NB4 (cell line): ENCODE measurements around the gene TRIM67.

Source experiments
- TF ChIP-seq, protein P1 (sequence below): IDR thresholded peaks from one replicate; pipeline ENCODE4 v1.5.1; 2012; ENCODE audit warnings: low read depth, low read length
- TF ChIP-seq, protein P2 (sequence below): IDR thresholded peaks from 2 replicates; pipeline ENCODE4 v1.6.1; 2011; ENCODE audit warnings: low read depth, low read length

- TF ChIP-seq, protein P1, sequence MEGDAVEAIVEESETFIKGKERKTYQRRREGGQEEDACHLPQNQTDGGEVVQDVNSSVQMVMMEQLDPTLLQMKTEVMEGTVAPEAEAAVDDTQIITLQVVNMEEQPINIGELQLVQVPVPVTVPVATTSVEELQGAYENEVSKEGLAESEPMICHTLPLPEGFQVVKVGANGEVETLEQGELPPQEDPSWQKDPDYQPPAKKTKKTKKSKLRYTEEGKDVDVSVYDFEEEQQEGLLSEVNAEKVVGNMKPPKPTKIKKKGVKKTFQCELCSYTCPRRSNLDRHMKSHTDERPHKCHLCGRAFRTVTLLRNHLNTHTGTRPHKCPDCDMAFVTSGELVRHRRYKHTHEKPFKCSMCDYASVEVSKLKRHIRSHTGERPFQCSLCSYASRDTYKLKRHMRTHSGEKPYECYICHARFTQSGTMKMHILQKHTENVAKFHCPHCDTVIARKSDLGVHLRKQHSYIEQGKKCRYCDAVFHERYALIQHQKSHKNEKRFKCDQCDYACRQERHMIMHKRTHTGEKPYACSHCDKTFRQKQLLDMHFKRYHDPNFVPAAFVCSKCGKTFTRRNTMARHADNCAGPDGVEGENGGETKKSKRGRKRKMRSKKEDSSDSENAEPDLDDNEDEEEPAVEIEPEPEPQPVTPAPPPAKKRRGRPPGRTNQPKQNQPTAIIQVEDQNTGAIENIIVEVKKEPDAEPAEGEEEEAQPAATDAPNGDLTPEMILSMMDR = no peak
- TF ChIP-seq, protein P2, sequence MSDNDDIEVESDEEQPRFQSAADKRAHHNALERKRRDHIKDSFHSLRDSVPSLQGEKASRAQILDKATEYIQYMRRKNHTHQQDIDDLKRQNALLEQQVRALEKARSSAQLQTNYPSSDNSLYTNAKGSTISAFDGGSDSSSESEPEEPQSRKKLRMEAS = no peak
Measured at GRCh38 chr1:231234506-231234905, 72.6 kb downstream of the TRIM67 start.
